Kidney (tissue), 14 donors: Measurements from ENCODE around the gene ADAD2. TPM values are rescaled to one million over a fixed set of nuclear protein-coding genes. Genes with fewer than 3 reads are reported as not detected.

Experiments used
- DNase-seq, 5 donors: peaks; one replicate each; pipeline ENCODE4 v3.0.0-alpha.2; 2013 to 2020
- FAIRE-seq: peaks from 2 replicates; lab custom pipeline; 2012; peaks lifted over from hg19 to GRCh38; lab: Jason Lieb, UNC
- H3K27ac ChIP-seq, 2 donors: one replicate each; pipeline ENCODE4 v1.7.0; 2013; ENCODE audit warnings: low read depth in 2 of 2, low read length in 2 of 2, inconsistent platforms in 1 of 2
- H3K27me3 ChIP-seq: one replicate; pipeline ENCODE4 v1.7.1; 2013; ENCODE audit warnings: low read length, inconsistent platforms; ENCODE audit not compliant: control insufficient read depth, insufficient read depth
- H3K36me3 ChIP-seq, 3 donors: one replicate each; pipeline versions ENCODE4 v1.7.0 to v1.7.1; 2013; ENCODE audit warnings: low read length in 3 of 3, control low read depth in 1 of 3, inconsistent platforms in 1 of 3; ENCODE audit not compliant: insufficient read depth in 3 of 3, control insufficient read depth in 2 of 3
- H3K4me1 ChIP-seq, 3 donors: one replicate each; pipeline versions ENCODE4 v1.7.0 to v1.7.1; 2013; ENCODE audit warnings: low read length in 3 of 3, inconsistent platforms in 1 of 3, low read depth in 1 of 3; ENCODE audit not compliant: control insufficient read depth in 2 of 3, insufficient read depth in 2 of 3
- H3K4me3 ChIP-seq, 3 donors: one replicate each; pipeline versions ENCODE4 v1.7.0 to v1.8.1; 2013; ENCODE audit warnings: low read length in 3 of 3, control low read depth in 1 of 3, inconsistent platforms in 1 of 3
- H3K9ac ChIP-seq, 3 donors: one replicate each; pipeline versions ENCODE4 v1.7.0 to v1.7.1; 2013; ENCODE audit warnings: low read length in 3 of 3, control low read depth in 1 of 3, inconsistent platforms in 1 of 3
- H3K9me3 ChIP-seq, 3 donors: one replicate each; pipeline versions ENCODE4 v1.7.0 to v1.7.1; 2013; ENCODE audit warnings: low read length in 3 of 3, control low read depth in 1 of 3, inconsistent platforms in 1 of 3; ENCODE audit not compliant: control insufficient read depth in 2 of 3, insufficient read depth in 1 of 3
- CTCF ChIP-seq: IDR thresholded peaks from 3 replicates; pipeline ENCODE4 v1.5.1; 2012; ENCODE audit warnings: mild to moderate bottlenecking, moderate library complexity, borderline replicate concordance; ENCODE audit not compliant: insufficient read depth; ENCODE audit errors: extremely low read depth
- intact Hi-C: fragments of 100-400 bp; cut with DNase I; formaldehyde crosslinking; loops from one replicate; pipeline ENCODE4 v1.11.1; 2022
- polyA plus RNA-seq: library from polyadenylated mRNA; stranded (reverse); fragments of 350-450 nt; fragmentation: Illumina TruSeq; extraction: RNeasy Lipid Tissue Mini Kit (QIAGEN cat#74804); gene quantifications from one replicate; pipeline ENCODE4 v1.2.3, GENCODE V29; 2014; ENCODE audit warnings: low read depth, low replicate concordance; ENCODE audit not compliant: insufficient read depth
- total RNA-seq: library from RNA; stranded (reverse); fragmentation: NEBNext Ultra II Directional; extraction: Animal tissue kit (Norgen Biotek cat#: 25700); gene quantifications from one replicate; pipeline ENCODE4 v1.2.1, GENCODE V29; 2021
- donor health status: control.
- donor health status: control.
- donor health status: control.
- donor health status: control.
- donor health status: control.
- donor health status: DM: yes; HTN: yes; CAD: no.
- donor health status: Normal renal cell carcinoma (clear cell type).

The ADAD2 gene
- total and polyA plus RNA-seq, 2 donors from 2014 or later: 0.72 to 0.80 TPM

GRCh38 chr16:84183911-84184591 is 6.9 kb upstream of the ADAD2 start:
- FAIRE-seq (no peak), DNase-seq (no peak)
- peak overlapping the region in 1 of 3 donors; percentile 15 for H3K9ac ChIP-seq
- peaks cover 0 to 8% (median 4%) of the 10 kb centered on the region in 3 donors for H3K4me1 ChIP-seq
- H3K27ac ChIP-seq: no peak overlapping the region
- H3K36me3 ChIP-seq: peaks cover 0 to 25% (median 3%) of the 10 kb centered on the region in 3 donors
- intact Hi-C loops: no loop called here
- H3K4me3 ChIP-seq: no peak overlapping the region
- no peaks in the 10 kb centered on the region for H3K9me3 ChIP-seq
- no peak for TF ChIP-seq CTCF
- H3K27me3 ChIP-seq: no peaks in the 10 kb centered on the region

- H3K36me3 ChIP-seq: peaks cover 0 to 20% (median 3%) of the 10 kb centered on the region in 3 donors
- DNase-seq (no peak), FAIRE-seq (no peak)
- intact Hi-C loops: no loop called here
- no peak for TF ChIP-seq CTCF
- no peak overlapping the region for H3K27ac ChIP-seq
- peak overlapping the region in 1 of 3 donors; percentile 1 for H3K9ac ChIP-seq
- no peaks in the 10 kb centered on the region for H3K27me3 ChIP-seq
- peaks cover 0 to 8% (median 4%) of the 10 kb centered on the region in 3 donors for H3K4me1 ChIP-seq
- H3K4me3 ChIP-seq: no peak overlapping the region
- H3K9me3 ChIP-seq: no peaks in the 10 kb centered on the region
These were observed 6.2 kb upstream of the ADAD2 start for GRCh38 chr16:84184775-84185174.

DNA sequence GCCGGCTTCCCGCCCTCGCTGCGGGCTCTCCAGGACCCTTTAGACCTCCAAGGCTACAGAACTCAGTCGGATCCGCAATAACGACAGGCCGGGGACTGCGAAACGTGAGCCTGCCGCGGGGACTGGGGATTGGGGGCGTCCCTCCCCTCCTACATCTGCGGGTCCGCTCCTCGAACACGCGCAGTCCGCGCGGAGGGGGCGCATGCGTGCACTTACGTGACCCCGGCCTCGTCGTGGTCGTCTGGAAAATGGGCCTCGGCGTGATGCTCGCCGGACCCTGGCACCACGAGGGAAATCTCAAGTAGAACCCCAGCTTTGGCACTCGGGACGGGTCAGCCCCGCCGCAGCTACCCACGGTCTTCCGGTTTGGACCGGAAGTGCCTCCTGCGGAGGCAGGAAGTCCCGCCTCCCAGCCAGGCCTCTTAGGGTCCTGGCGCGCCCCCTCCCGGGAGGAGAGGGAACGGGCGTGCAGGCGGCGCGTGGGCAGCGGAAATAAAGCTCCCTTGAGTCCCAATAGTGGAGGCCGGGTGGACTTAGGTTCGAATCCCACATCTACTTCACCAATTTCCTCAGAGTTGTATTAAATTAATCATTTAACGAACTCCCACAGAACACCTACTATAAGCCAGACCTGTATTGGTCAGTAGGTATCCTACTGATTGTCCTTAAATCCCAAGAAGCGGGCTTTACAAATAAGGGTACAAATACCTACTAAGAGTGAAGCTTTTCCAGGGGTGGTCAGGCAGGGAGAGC is 4.1 kb upstream of the ADAD2 start, which contains the start of gene TAF1C:
TSS of gene TAF1C (minus strand) at position 373 of the 753 bp plus-strand sequence. CDS start 2,069 bp downstream, outside the sequence.
- TF ChIP-seq CTCF: peak; percentile 93
- peak within 1 kb of the TSS; percentile 37 to 97 (median 88) for H3K9ac ChIP-seq
- H3K27me3 ChIP-seq: no peaks in the 10 kb centered on the region
- H3K36me3 ChIP-seq: peaks cover 0 to 12% (median 3%) of the 10 kb centered on the region in 3 donors
- H3K9me3 ChIP-seq: no peaks in the 10 kb centered on the region
- peaks cover 0 to 8% (median 4%) of the 10 kb centered on the region in 3 donors for H3K4me1 ChIP-seq
- FAIRE-seq (no peak), DNase-seq (peak; percentile 91 to 98 (median 96))
- peak within 1 kb of the TSS; percentile 1 to 47 for H3K27ac ChIP-seq
- peak within 1 kb of the TSS; percentile 73 to 97 (median 89) for H3K4me3 ChIP-seq
- intact Hi-C loops: no loop called here
